Mesenchymal stem cell (in vitro differentiated cells and primary cell): ENCODE results near the gene OR2F1.
A peak's percentile ranks its signal among the peaks of the same experiment; 100 is the strongest.

ENCODE experiments used
- DNase-seq: peaks from one replicate; pipeline ENCODE4 v3.0.0-alpha.2; 2013
- H2AFZ ChIP-seq: one replicate; pipeline ENCODE4 v1.6.1; 2013; ENCODE audit warnings: low read depth, mild to moderate bottlenecking, control low read depth, inconsistent platforms, low read length, moderate library complexity
- H2AK5ac ChIP-seq: 2 replicates; pipeline ENCODE4 v1.6.1; 2013; ENCODE audit warnings: low read length, moderate library complexity, mild to moderate bottlenecking, inconsistent platforms; ENCODE audit not compliant: severe bottlenecking
- H2BK120ac ChIP-seq: one replicate; pipeline ENCODE4 v1.6.1; 2013; ENCODE audit warnings: low read depth, mild to moderate bottlenecking, inconsistent platforms, low read length, moderate library complexity
- H2BK12ac ChIP-seq, 2 experiments: one replicate each; pipeline ENCODE4 v1.6.1; 2013; ENCODE audit warnings: inconsistent platforms in 2 of 2, low read length in 2 of 2, mild to moderate bottlenecking in 2 of 2, moderate library complexity in 2 of 2, control low read depth in 1 of 2
- H2BK15ac ChIP-seq: one replicate; pipeline ENCODE4 v1.6.1; 2013; ENCODE audit warnings: mild to moderate bottlenecking, low read depth, inconsistent platforms; ENCODE audit not compliant: poor library complexity, severe bottlenecking
- H2BK5ac ChIP-seq: 2 replicates; pipeline ENCODE4 v1.6.1; 2013; ENCODE audit warnings: low read depth, mild to moderate bottlenecking, low read length, control low read depth, inconsistent platforms; ENCODE audit not compliant: poor library complexity, severe bottlenecking
- H3K14ac ChIP-seq, 2 experiments: one replicate each; pipeline ENCODE4 v1.6.1; 2013; ENCODE audit warnings: inconsistent platforms in 2 of 2, low read length in 2 of 2, control low read depth in 1 of 2, mild to moderate bottlenecking in 1 of 2, moderate library complexity in 1 of 2
- H3K18ac ChIP-seq, 2 experiments: one replicate each; pipeline ENCODE4 v1.6.1; 2013; ENCODE audit warnings: inconsistent platforms in 2 of 2, low read length in 2 of 2, control low read depth in 1 of 2, low read depth in 1 of 2, mild to moderate bottlenecking in 1 of 2
- H3K23ac ChIP-seq, 2 experiments: one replicate each; pipeline ENCODE4 v1.6.1; 2013; ENCODE audit warnings: inconsistent platforms in 2 of 2, low read length in 2 of 2, mild to moderate bottlenecking in 2 of 2, moderate library complexity in 2 of 2, control low read depth in 1 of 2
- H3K27ac ChIP-seq: 2 replicates; pipeline ENCODE4 v1.5.1; 2013; ENCODE audit warnings: mild to moderate bottlenecking, moderate library complexity, low read length, control low read depth, inconsistent platforms; ENCODE audit not compliant: poor library complexity, severe bottlenecking
- H3K27me3 ChIP-seq, 2 experiments: 2 replicates each; pipeline versions ENCODE4 v1.6.1 to v1.7.0; 2013; ENCODE audit warnings: low read length in 2 of 2, mild to moderate bottlenecking in 2 of 2, moderate library complexity in 2 of 2, control low read depth in 1 of 2, inconsistent platforms in 1 of 2; ENCODE audit not compliant: control insufficient read depth in 1 of 2, insufficient read depth in 1 of 2
- H3K36me3 ChIP-seq, 2 experiments: 2 replicates each; pipeline versions ENCODE4 v1.6.1 to v1.7.0; 2013; ENCODE audit warnings: low read length in 2 of 2, control low read depth in 1 of 2, inconsistent platforms in 1 of 2, low read depth in 1 of 2, mild to moderate bottlenecking in 1 of 2; ENCODE audit not compliant: insufficient read depth in 2 of 2, control insufficient read depth in 1 of 2
- H3K4ac ChIP-seq, 2 experiments: one replicate each; pipeline ENCODE4 v1.6.1; 2013; ENCODE audit warnings: inconsistent platforms in 2 of 2, low read length in 2 of 2, mild to moderate bottlenecking in 2 of 2, moderate library complexity in 2 of 2, control low read depth in 1 of 2, low read depth in 1 of 2
- H3K4me1 ChIP-seq: 2 replicates; pipeline ENCODE4 v1.6.1; 2013; ENCODE audit warnings: low read depth, low read length, control low read depth; ENCODE audit not compliant: control insufficient read depth, insufficient read depth
- H3K4me2 ChIP-seq: 2 replicates; pipeline ENCODE4 v1.6.1; 2013; ENCODE audit warnings: low read length, mild to moderate bottlenecking, inconsistent platforms; ENCODE audit not compliant: poor library complexity, severe bottlenecking
- H3K4me3 ChIP-seq, 2 experiments: 2 replicates each; pipeline versions ENCODE4 v1.5.1 to v1.7.0; 2013; ENCODE audit warnings: low read length in 2 of 2, mild to moderate bottlenecking in 2 of 2, control low read depth in 1 of 2, low read depth in 1 of 2; ENCODE audit not compliant: insufficient read depth in 1 of 2
- H3K79me1 ChIP-seq: replicated peaks from 2 replicates; pipeline ENCODE4 v1.6.1; 2013; ENCODE audit warnings: mild to moderate bottlenecking, control low read depth, low read length, inconsistent platforms; ENCODE audit not compliant: poor library complexity, severe bottlenecking
- H3K9ac ChIP-seq: 2 replicates; pipeline ENCODE4 v1.7.0; 2013; ENCODE audit warnings: mild to moderate bottlenecking, low read length, moderate library complexity
- H3K9me3 ChIP-seq: 2 replicates; pipeline ENCODE4 v1.7.0; 2013; ENCODE audit warnings: mild to moderate bottlenecking, low read length; ENCODE audit not compliant: control insufficient read depth
- H4K8ac ChIP-seq: one replicate; pipeline ENCODE4 v1.6.1; 2013; ENCODE audit warnings: inconsistent platforms, mild to moderate bottlenecking, low read length, moderate library complexity
- H4K91ac ChIP-seq: one replicate; pipeline ENCODE4 v1.6.1; 2013; ENCODE audit warnings: mild to moderate bottlenecking, low read length, inconsistent platforms
- WGBS: methylation state at CpG from one replicate; pipeline ENCODE4 v1.1.7; 2013; ENCODE audit warnings: mixed read lengths; 5-methylcytosine and 5-hydroxymethylcytosine counted together

The OR2F1 gene

GRCh38 chr7:143934526-143935325 is 19.9 kb upstream of the OR2F1 start, which contains the start of gene OR2F2:
Gene OR2F2 (plus strand): TSS chr7:143935233. CDS start chr7:143935233, 0 bp downstream.
- H3K23ac ChIP-seq: no peak within 1 kb of the TSS
- H3K4me2 ChIP-seq: no peak within 1 kb of the TSS
- 47% methylated on average over 1 of the region's 3 CpGs for WGBS
- no peak within 1 kb of the TSS for H3K27ac ChIP-seq
- H4K8ac ChIP-seq: no peak within 1 kb of the TSS
- H2BK120ac ChIP-seq: no peak within 1 kb of the TSS
- no peak within 1 kb of the TSS for H3K4ac ChIP-seq
- H3K14ac ChIP-seq: no peak within 1 kb of the TSS
- no peak within 1 kb of the TSS for H2AK5ac ChIP-seq
- H2BK5ac ChIP-seq: no peak within 1 kb of the TSS
- H2BK12ac ChIP-seq: no peak within 1 kb of the TSS
- H3K4me3 ChIP-seq: no peak within 1 kb of the TSS
- H2AFZ ChIP-seq: no peak within 1 kb of the TSS
- no peaks in the 10 kb centered on the region for H3K27me3 ChIP-seq
- H3K9me3 ChIP-seq: no peaks in the 10 kb centered on the region
- H3K4me1 ChIP-seq: peaks cover 3% of the 10 kb centered on the region
- no peak within 1 kb of the TSS for H3K9ac ChIP-seq
- H2BK15ac ChIP-seq: no peak within 1 kb of the TSS
- H3K36me3 ChIP-seq: no peaks in the 10 kb centered on the region
- H3K18ac ChIP-seq: no peak within 1 kb of the TSS
- DNase-seq: peak; percentile 23
- peak within 1 kb of the TSS; percentile 35 for H4K91ac ChIP-seq
- H3K79me1 ChIP-seq: no peaks in the 10 kb centered on the region

DNA sequence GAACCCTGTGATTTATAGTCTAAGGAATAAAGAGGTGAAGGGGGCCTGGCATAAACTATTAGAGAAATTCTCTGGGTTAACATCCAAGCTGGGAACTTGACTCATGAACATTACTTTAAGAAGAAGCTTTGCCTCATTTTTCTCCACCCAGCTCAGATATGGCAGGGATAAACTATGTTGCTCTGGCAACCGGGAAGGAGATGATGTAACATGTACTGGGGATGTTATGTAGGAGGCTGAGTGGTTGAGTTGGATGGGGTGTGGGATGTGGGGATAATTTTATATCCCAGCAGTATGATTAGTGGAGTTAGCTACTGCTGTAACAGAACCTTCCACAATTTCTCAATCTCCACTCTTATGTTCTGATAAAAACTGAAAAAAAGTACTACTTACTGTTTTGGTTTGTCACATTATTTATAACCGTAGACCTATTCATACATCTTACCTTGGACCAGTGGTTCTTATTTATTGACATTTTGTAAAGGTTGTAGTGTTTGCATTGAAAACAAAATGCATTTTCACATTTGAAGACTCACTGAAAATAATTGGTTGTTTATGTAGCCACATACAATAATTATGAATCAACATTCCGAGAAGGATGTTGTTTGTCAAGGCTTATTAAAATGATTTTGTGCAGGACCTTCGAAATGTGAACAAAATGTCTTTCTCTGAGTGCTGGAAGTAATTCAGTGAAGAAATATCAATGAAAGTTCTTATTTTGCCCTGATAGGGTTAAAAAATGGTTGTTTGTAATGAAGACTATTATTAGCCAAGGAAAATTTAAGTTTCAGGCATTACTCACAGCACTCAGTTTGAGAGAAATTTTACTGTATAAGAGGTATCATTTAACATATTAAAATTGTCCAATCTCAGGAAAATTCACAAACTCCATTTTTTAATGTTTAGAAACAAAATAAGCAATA is 18.3 kb upstream of the OR2F1 start:
- H2AK5ac ChIP-seq: no peak overlapping the region
- H3K9ac ChIP-seq: no peak overlapping the region
- WGBS: 74% methylated on average over 2 of the region's 4 CpGs
- H3K27ac ChIP-seq: no peak overlapping the region
- no peak overlapping the region for H4K91ac ChIP-seq
- H3K27me3 ChIP-seq: no peaks in the 10 kb centered on the region
- no peak overlapping the region for H3K4me2 ChIP-seq
- no peaks in the 10 kb centered on the region for H3K36me3 ChIP-seq
- H3K4ac ChIP-seq: no peak overlapping the region
- H2BK12ac ChIP-seq: no peak overlapping the region
- no peak overlapping the region for H3K23ac ChIP-seq
- no peak overlapping the region for H3K18ac ChIP-seq
- peaks cover 3% of the 10 kb centered on the region for H3K4me1 ChIP-seq
- no peak overlapping the region for H2BK120ac ChIP-seq
- H3K9me3 ChIP-seq: no peaks in the 10 kb centered on the region
- no peak overlapping the region for H2BK15ac ChIP-seq
- no peak overlapping the region for H3K4me3 ChIP-seq
- no peak overlapping the region for H3K14ac ChIP-seq
- H2BK5ac ChIP-seq: no peak overlapping the region
- H4K8ac ChIP-seq: no peak overlapping the region
- H2AFZ ChIP-seq: no peak overlapping the region
- no peaks in the 10 kb centered on the region for H3K79me1 ChIP-seq
- peak; percentile 65 for DNase-seq

DNA sequence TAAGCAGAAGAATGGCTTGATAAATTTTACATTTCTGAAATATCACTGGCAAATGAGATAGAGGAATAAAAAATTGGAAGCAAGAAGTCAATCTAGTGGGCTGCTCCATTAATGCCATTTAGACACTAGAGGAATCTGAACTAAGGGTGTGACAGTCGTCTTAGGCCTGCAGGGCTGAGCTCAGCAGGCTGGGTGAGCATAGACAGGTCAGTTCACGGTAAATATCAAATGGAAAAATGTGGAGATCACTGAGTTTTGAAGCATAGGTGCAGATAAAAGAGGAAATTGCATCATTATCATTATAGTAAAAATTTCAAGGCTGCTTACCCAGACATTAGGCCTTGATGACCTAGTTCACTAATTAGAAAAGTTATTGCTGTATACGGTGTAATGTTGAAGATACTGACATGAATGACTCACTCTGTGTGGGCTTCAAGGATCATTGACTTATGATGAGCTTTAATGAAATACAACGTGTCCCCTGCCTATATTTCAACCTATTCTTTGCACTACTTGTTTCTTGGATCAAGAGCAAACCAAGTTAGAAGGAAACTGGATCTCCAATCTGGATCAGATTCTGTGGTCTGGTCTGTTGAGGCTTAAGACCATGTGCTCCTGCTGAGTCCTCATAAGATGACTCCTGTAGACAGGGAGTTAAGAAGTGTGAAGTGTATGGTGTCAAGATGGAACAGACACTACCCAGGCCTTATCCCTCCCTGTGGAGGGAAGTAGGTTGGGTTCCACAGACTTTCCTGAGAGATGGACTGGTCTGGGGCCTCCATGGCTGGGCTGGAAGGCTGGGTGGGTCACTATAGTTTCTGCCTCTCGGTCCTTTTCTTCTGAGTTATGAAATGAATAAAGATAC is 16.0 kb upstream of the OR2F1 start:
- Histone ChIP-seq H2BK15ac (no peak overlapping the region), H3K4ac (no peak overlapping the region), H3K4me2 (no peak overlapping the region), H2AFZ (no peak overlapping the region), H3K9me3 (no peaks in the 10 kb centered on the region), H2BK12ac (no peak overlapping the region), H2BK5ac (no peak overlapping the region), H3K36me3 (no peaks in the 10 kb centered on the region), H2BK120ac (no peak overlapping the region), H3K23ac (no peak overlapping the region), H3K14ac (no peak overlapping the region), H3K9ac (no peak overlapping the region), H4K8ac (no peak overlapping the region), H3K18ac (no peak overlapping the region), H4K91ac (no peak overlapping the region), H3K4me1 (peaks cover 3% of the 10 kb centered on the region), H2AK5ac (no peak overlapping the region), H3K27ac (no peak overlapping the region), H3K27me3 (no peaks in the 10 kb centered on the region), H3K79me1 (no peaks in the 10 kb centered on the region), H3K4me3 (no peak overlapping the region)
- WGBS: 81% methylated on average over 2 of the region's 5 CpGs
- DNase-seq: no peak
